HepG2 (cell line): Measurements from ENCODE around the gene CALY. TPM values are rescaled to one million over a fixed set of nuclear protein-coding genes. Genes with fewer than 3 reads are reported as not detected.

Source experiments
- ATAC-seq: fragments of 200-7000 bp; cut with Tn5 transposase; 3 replicates; pipeline ENCODE4 v1.9.1; 2020; ENCODE audit warnings: mild to moderate bottlenecking, moderate library complexity
- BruUV-seq: library from RNA; stranded (reverse); fragments of 400-500 nt; replicated peaks from 2 replicates; lab custom pipeline; 2021; lab: Mats Ljungman, UMichigan
- CTCF ChIA-PET: fragments of 300-600 bp; formaldehyde crosslinking; extraction: SDS; loops from one replicate; lab custom pipeline; 2021; ENCODE audit warnings: low total read pairs, inconsistent platforms, low intra/inter-chr PET ratio; lab: Yijun Ruan, JAX
- POLR2A ChIA-PET: fragments of 350-600 bp; sonication (Branson Sonifier 250); formaldehyde crosslinking; loops from one replicate; lab custom pipeline; 2020; ENCODE audit warnings: antibody characterized with exemption, inconsistent platforms; lab: Yijun Ruan, JAX
- DNase-seq: peaks from one replicate; pipeline ENCODE4 v3.0.0-alpha.2; 2015; ENCODE audit warnings: low spot score
- FAIRE-seq: peaks from 3 replicates; lab custom pipeline; 2011; peaks lifted over from hg19 to GRCh38; lab: Jason Lieb, UNC
- H2AFZ ChIP-seq: one replicate; pipeline ENCODE4 v1.6.1; 2011; ENCODE audit warnings: low read length, inconsistent platforms
- H3K27ac ChIP-seq: fragments of 300-600 bp; 3 replicates; pipeline ENCODE4 v1.8.0; 2011; ENCODE audit warnings: mixed run types, mild to moderate bottlenecking, mixed read lengths, low read length, inconsistent platforms; ENCODE audit not compliant: insufficient read depth; ENCODE audit errors: extremely low read length
- H3K27me3 ChIP-seq, 2 experiments: fragments of 200-600 bp in 1 of 2; 2 replicates in 1 of 2; 3 replicates in 1 of 2; pipeline versions ENCODE4 v1.6.0 to v1.8.0; 2011; ENCODE audit warnings: low read length in 2 of 2, mild to moderate bottlenecking in 2 of 2, moderate library complexity in 2 of 2, inconsistent platforms in 1 of 2; ENCODE audit not compliant: insufficient read depth in 2 of 2, control insufficient read depth in 1 of 2
- H3K36me3 ChIP-seq, 2 experiments: fragments of 200-600 bp in 1 of 2; replicated peaks in 1 of 2; 2 replicates in 1 of 2; 3 replicates in 1 of 2; pipeline versions ENCODE4 v1.5.1 to v1.8.0; 2011; ENCODE audit warnings: low read length in 2 of 2, inconsistent platforms in 1 of 2; ENCODE audit not compliant: insufficient read depth in 2 of 2, control insufficient read depth in 1 of 2
- H3K4me1 ChIP-seq: 2 replicates; pipeline ENCODE4 v1.5.1; 2012; ENCODE audit warnings: low read length, inconsistent platforms; ENCODE audit not compliant: insufficient read depth
- H3K4me2 ChIP-seq: 2 replicates; pipeline ENCODE4 v1.6.0; 2011; ENCODE audit warnings: low read depth, low read length, inconsistent platforms
- H3K4me3 ChIP-seq, 3 experiments: fragments of 200-600 bp in 1 of 3; sonication (generic), shearing (Covaris generic) in 1 of 3; replicated peaks in 1 of 3; 2 replicates each; pipeline ENCODE4 v1.5.1; 2011 to 2016; ENCODE audit warnings: low read length in 3 of 3, inconsistent platforms in 2 of 3, low read depth in 2 of 3, mild to moderate bottlenecking in 2 of 3, control low read depth in 1 of 3, mixed read lengths in 1 of 3; ENCODE audit not compliant: insufficient read depth in 1 of 3
- H3K79me2 ChIP-seq: one replicate; pipeline ENCODE4 v1.6.1; 2011; ENCODE audit warnings: low read length, inconsistent platforms; ENCODE audit not compliant: insufficient read depth
- H3K9ac ChIP-seq: 2 replicates; pipeline ENCODE4 v1.6.0; 2011; ENCODE audit warnings: mild to moderate bottlenecking, low read depth, low read length, inconsistent platforms; ENCODE audit not compliant: insufficient read depth
- H3K9me3 ChIP-seq: 2 replicates; pipeline ENCODE4 v1.5.1; 2012; ENCODE audit warnings: mild to moderate bottlenecking, low read length
- H4K20me1 ChIP-seq: 2 replicates; pipeline ENCODE4 v1.6.0; 2011; ENCODE audit warnings: inconsistent platforms, mild to moderate bottlenecking, low read length, moderate library complexity; ENCODE audit not compliant: insufficient read depth
- ARID2 ChIP-seq: sonication (generic); formaldehyde crosslinking; IDR thresholded peaks from 2 replicates; pipeline ENCODE4 v1.8.1; 2022; ENCODE audit warnings: mild to moderate bottlenecking, missing genetic modification reagents, borderline replicate concordance
- CBX5 ChIP-seq: sonication (generic); formaldehyde crosslinking; IDR thresholded peaks from 2 replicates; pipeline ENCODE4 v1.4.0; 2020; ENCODE audit warnings: missing genetic modification reagents, borderline replicate concordance
- ELF1 ChIP-seq: sonication (generic); formaldehyde crosslinking; IDR thresholded peaks from 2 replicates; pipeline ENCODE4 v1.4.0; 2020; ENCODE audit warnings: missing genetic modification reagents
- ELK4 ChIP-seq: sonication (generic); formaldehyde crosslinking; IDR thresholded peaks from 2 replicates; pipeline ENCODE4 v1.9.0; 2021; ENCODE audit warnings: missing genetic modification reagents, borderline replicate concordance
- ETS1 ChIP-seq: sonication (generic); formaldehyde crosslinking; IDR thresholded peaks from 2 replicates; pipeline ENCODE4 v1.4.0; 2020; ENCODE audit warnings: missing genetic modification reagents
- KDM1A ChIP-seq: IDR thresholded peaks from 2 replicates; pipeline ENCODE4 v1.6.1; 2016; ENCODE audit warnings: missing compliant biosample characterization
- PREB ChIP-seq: sonication (generic); formaldehyde crosslinking; IDR thresholded peaks from 2 replicates; pipeline ENCODE4 v1.4.0; 2020; ENCODE audit warnings: missing genetic modification reagents
- SNAI1 ChIP-seq: sonication (generic); formaldehyde crosslinking; IDR thresholded peaks from 2 replicates; pipeline ENCODE4 v1.5.0; 2020; ENCODE audit warnings: mild to moderate bottlenecking, missing genetic modification reagents, borderline replicate concordance
- TFDP1 ChIP-seq: IDR thresholded peaks from 2 replicates; pipeline ENCODE4 v1.6.1; 2016; ENCODE audit warnings: missing compliant biosample characterization, missing genetic modification reagents, borderline replicate concordance
- ZNF724P ChIP-seq: sonication (generic); formaldehyde crosslinking; IDR thresholded peaks from 2 replicates; pipeline ENCODE4 v1.8.0; 2022; ENCODE audit warnings: missing genetic modification reagents, borderline replicate concordance
- ZNF839 ChIP-seq: sonication (generic); formaldehyde crosslinking; IDR thresholded peaks from 2 replicates; pipeline ENCODE4 v1.4.0; 2020; ENCODE audit warnings: missing genetic modification reagents, mild to moderate bottlenecking, borderline replicate concordance
- WGBS: methylation state at CpG from one replicate; pipeline ENCODE4 v1.1.6; 2017; ENCODE audit warnings: low lambda C conversion rate; 5-methylcytosine and 5-hydroxymethylcytosine counted together
- in situ Hi-C: cut with HindIII; loops from 2 replicates; pipeline ENCODE4 v1.10.0; 2017; ENCODE audit warnings: low pct_unique_long_range_greater_than_20kb; ENCODE audit not compliant: extremely low pct_ligation_motif_present
- intact Hi-C: fragments of 100-400 bp; cut with micrococcal nuclease; formaldehyde crosslinking; loops from one replicate; pipeline ENCODE4 v1.10.0; 2022; ENCODE audit not compliant: unreplicated experiment
- polyA plus RNA-seq, 8 experiments: library from polyadenylated mRNA; depleted of rRNA in 3 of 8; stranded (reverse) in 7 of 8; unstranded in 1 of 8; fragments of >200 nt; fragmentation: Illumina TruSeq in 4 of 8; extraction: Trizol in 4 of 8; gene quantifications; 2 replicates each; pipeline versions ENCODE4 v1.2.1 to v1.2.3, GENCODE V29; 2011 to 2016; ENCODE audit warnings: low read depth in 4 of 8, missing spikeins in 1 of 8, mixed read lengths in 1 of 8; ENCODE audit not compliant: insufficient read depth in 1 of 8
- total RNA-seq, 5 experiments: library from RNA; depleted of rRNA; stranded (reverse); fragments of >200 nt; fragmentation: Illumina TruSeq; extraction: Trizol; gene quantifications; 2 replicates each; pipeline ENCODE4 v1.2.3, GENCODE V29; 2016; ENCODE audit warnings: low read depth in 1 of 5

Gene CALY
- total and polyA plus RNA-seq, 2 of the 13 experiments (the other 11 are each of a cell fraction or from before 2014, with no cell fraction given), result 0.08 TPM; not detected in 1

GRCh38 chr10:133285217-133285616, 51.5 kb downstream of the CALY start:
- no peak for DNase-seq
- CTCF ChIA-PET, result no interaction called here

More at GRCh38 chr10:133285217-133285616, 51.5 kb downstream of the CALY start:
- Histone ChIP-seq H3K4me2 (no peak overlapping the region), H2AFZ (no peak overlapping the region), H3K27me3 (no peaks in the 10 kb centered on the region; a peak in 1 of 5 replicates), H4K20me1 (no peaks in the 10 kb centered on the region), H3K4me1 (no peaks in the 10 kb centered on the region), H3K4me3 (no peak overlapping the region), H3K27ac (no peak overlapping the region), H3K79me2 (no peaks in the 10 kb centered on the region), H3K36me3 (peaks cover 33 to 66% of the 10 kb centered on the region in 2 experiments; a peak in 4 of 5 replicates), H3K9ac (no peak overlapping the region), H3K9me3 (no peaks in the 10 kb centered on the region)
- 99% methylated on average over 21 of the region's 36 CpGs for WGBS
- TF ChIP-seq CBX5 (CRISPR knock-in tag) (no peak), SNAI1 (CRISPR knock-in tag) (no peak), ETS1 (CRISPR knock-in tag) (no peak), ELF1 (no peak), PREB (CRISPR knock-in tag) (no peak), KDM1A (CRISPR knock-in tag) (no peak), ZNF724P (CRISPR knock-in tag) (no peak), ARID2 (no peak), TFDP1 (CRISPR knock-in tag) (no peak), ELK4 (CRISPR knock-in tag) (no peak), ZNF839 (no peak)
- POLR2A ChIA-PET, result no interaction called here
- FAIRE-seq, result no peak
- BruUV-seq, result no TSS peak
- intact Hi-C loops, result no loop called here
- in situ Hi-C loops, result no loop called here
- ATAC-seq, result no peak
